ENCODE results near the gene FBXO42. TPM values are rescaled to one million over a fixed set of nuclear protein-coding genes. Genes with fewer than 3 reads are reported as not detected.
A peak's percentile ranks its signal among the peaks of the same experiment; 100 is the strongest.

The FBXO42 gene
- total RNA-seq, 1 donor from 2014 or later: 18.5 TPM

DNA sequence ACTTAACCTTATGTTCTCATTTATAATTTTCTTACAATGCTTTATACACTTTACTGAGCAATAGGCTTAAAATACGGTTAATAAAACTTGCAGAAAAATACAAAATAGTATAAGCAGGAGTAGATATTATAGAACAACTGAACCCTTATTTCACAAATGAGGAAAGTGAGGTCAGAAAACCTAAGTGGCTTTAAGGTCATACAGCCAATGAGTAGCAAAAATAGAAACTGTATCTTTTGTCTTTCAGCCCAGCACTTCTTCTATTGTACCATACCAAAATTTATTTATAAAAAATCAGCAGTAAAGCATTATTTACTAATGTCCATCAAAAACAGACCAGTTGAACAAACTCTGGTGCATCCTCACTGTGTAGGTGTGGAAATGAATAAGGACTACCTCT, 11.6 kb downstream of the FBXO42 start:
- Mint-ChIP-seq H3K4me3 (ENCODE audit: low read depth) (no peak overlapping the region), H3K36me3 (ENCODE audit: low read depth) (peaks cover 8% of the 10 kb centered on the region), H3K27ac (no peak overlapping the region), H3K9me3 (no peaks in the 10 kb centered on the region), H3K27me3 (ENCODE audit: low read depth) (no peaks in the 10 kb centered on the region), H3K4me1 (ENCODE audit: low read depth) (peaks cover 7% of the 10 kb centered on the region)
- DNase-seq (ENCODE audit: low spot score): no peak
- intact Hi-C loops (cut with micrococcal nuclease): no loop called here

DNA sequence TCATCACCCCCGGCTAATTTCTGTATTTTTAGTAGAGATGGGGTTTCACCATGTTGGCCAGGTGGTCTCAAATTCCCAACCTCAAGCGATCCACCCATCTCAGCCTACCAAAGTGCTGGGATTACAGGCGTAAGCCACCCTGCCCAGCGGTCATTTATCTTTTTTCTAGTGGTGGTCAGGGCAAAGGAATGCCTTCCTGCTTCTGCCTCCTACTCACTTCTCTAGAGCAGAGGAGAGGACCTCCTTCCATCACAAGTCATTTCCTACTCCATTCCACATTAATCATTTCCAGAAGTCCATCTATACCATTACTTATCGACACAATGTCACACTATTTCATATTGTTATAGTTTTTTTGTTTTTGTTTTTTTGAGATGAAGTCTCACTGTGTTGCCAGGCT, 13.3 kb downstream of the FBXO42 start:
- H3K27ac Mint-ChIP-seq: no peak overlapping the region
- no peaks in the 10 kb centered on the region for H3K27me3 Mint-ChIP-seq (ENCODE audit: low read depth)

DNA sequence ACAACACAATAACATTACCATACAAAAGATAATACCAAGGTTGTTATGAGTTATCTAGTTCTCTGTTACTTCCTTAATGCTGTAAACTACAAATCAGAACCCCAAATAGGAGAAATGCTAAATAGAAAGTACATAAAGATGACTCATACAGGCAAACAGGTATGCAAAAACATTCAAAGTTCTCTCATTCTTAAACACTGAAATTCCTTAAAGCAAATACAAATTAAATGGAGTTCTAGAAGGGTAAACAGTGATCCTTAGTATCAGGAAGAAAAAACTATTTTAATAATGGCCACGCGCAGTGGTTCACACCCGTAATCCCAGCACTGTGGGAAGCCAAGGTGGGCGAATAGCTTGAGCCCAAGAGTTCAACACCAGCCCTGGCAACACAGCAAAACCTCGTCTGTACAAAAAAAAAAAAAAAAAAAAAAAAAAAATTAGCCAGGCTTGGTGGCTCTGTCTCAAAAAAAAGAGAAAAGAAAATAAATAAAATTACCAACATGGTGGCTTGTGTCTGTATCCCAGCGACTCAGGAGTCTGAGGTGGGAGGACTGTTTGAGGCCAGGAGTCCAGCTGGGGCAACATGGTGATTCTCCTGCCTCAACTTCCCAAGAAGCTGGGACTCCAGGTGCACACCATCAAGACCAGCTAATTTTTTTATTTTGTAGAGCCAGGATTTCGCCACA, 17.5 kb downstream of the FBXO42 start:
- Mint-ChIP-seq H3K27me3 (ENCODE audit: low read depth) (no peaks in the 10 kb centered on the region), H3K27ac (no peak overlapping the region), H3K36me3 (ENCODE audit: low read depth) (peaks cover 6% of the 10 kb centered on the region), H3K4me1 (ENCODE audit: low read depth) (peaks cover 14% of the 10 kb centered on the region), H3K9me3 (no peaks in the 10 kb centered on the region), H3K4me3 (ENCODE audit: low read depth) (no peak overlapping the region)
- intact Hi-C loops (cut with micrococcal nuclease): no loop called here
- no peak for DNase-seq (ENCODE audit: low spot score)

More for the DNA sequence above, 13.3 kb downstream of the FBXO42 start:
- Mint-ChIP-seq H3K9me3 (no peaks in the 10 kb centered on the region), H3K4me1 (ENCODE audit: low read depth) (peaks cover 14% of the 10 kb centered on the region), H3K4me3 (ENCODE audit: low read depth) (no peak overlapping the region), H3K36me3 (ENCODE audit: low read depth) (peaks cover 8% of the 10 kb centered on the region)
- intact Hi-C loops (cut with micrococcal nuclease): no loop called here
- DNase-seq (ENCODE audit: low spot score): no peak

DNA sequence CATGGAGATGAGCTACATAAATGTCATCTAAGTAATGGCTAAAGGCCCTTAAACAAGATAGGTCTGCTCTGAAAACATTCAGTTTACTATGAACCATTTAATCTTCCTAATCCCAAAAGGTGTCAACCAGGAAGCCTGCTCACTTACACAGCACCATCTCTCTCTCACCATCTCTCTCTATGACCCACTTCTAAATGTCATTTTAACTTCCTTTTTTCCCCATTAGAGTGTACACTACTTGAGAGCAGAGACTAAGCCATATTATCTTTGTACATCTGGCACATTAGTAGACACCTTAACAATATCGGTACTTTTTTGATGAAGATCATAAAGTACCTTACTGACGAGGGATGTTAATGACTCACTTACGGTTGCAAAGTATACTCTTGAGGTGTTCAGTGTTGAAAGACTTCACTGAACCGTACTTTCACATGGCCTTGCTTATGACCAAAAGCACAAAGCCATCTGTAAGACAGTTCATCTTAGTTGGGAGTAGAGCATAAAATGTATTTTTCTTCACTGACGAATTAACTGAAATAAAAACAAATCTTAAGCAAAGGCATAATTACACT, 25.4 kb downstream of the FBXO42 start:
- Mint-ChIP-seq H3K4me1 (ENCODE audit: low read depth) (peaks cover 3% of the 10 kb centered on the region), H3K4me3 (ENCODE audit: low read depth) (no peak overlapping the region), H3K9me3 (no peaks in the 10 kb centered on the region), H3K27me3 (ENCODE audit: low read depth) (no peaks in the 10 kb centered on the region), H3K36me3 (ENCODE audit: low read depth) (peaks cover 13% of the 10 kb centered on the region), H3K27ac (no peak overlapping the region)
- no peak for DNase-seq (ENCODE audit: low spot score)
- intact Hi-C loops (cut with micrococcal nuclease): no loop called here

DNA sequence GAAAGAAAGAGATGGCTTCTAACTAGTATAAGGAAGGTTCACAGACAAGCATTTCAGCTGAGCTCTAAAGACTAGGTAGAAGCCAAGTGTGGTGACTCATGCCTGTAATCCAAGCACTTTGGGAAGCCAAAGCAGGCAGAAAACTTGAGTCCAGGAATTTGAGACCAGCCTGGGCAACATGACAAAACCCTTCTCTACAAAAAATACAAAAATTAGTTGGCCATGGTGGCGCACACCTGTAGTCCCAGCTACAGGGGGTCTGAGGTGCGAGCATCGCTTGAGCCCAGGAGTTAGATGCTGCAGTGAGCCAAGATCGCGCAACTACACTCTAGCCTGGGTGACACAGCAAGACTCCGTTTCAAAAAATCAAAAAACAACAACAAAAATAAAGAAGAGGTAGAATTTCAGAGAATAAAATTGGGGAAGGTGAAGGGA, 27.8 kb downstream of the FBXO42 start:
- H3K9me3 Mint-ChIP-seq: no peaks in the 10 kb centered on the region
- H3K4me1 Mint-ChIP-seq (ENCODE audit: low read depth): peaks cover 5% of the 10 kb centered on the region
- intact Hi-C loops (cut with micrococcal nuclease): no loop called here
- no peaks in the 10 kb centered on the region for H3K27me3 Mint-ChIP-seq (ENCODE audit: low read depth)
- no peak overlapping the region for H3K27ac Mint-ChIP-seq
- DNase-seq (ENCODE audit: low spot score): no peak
- no peak overlapping the region for H3K4me3 Mint-ChIP-seq (ENCODE audit: low read depth)
- H3K36me3 Mint-ChIP-seq (ENCODE audit: low read depth): peaks cover 13% of the 10 kb centered on the region

DNA sequence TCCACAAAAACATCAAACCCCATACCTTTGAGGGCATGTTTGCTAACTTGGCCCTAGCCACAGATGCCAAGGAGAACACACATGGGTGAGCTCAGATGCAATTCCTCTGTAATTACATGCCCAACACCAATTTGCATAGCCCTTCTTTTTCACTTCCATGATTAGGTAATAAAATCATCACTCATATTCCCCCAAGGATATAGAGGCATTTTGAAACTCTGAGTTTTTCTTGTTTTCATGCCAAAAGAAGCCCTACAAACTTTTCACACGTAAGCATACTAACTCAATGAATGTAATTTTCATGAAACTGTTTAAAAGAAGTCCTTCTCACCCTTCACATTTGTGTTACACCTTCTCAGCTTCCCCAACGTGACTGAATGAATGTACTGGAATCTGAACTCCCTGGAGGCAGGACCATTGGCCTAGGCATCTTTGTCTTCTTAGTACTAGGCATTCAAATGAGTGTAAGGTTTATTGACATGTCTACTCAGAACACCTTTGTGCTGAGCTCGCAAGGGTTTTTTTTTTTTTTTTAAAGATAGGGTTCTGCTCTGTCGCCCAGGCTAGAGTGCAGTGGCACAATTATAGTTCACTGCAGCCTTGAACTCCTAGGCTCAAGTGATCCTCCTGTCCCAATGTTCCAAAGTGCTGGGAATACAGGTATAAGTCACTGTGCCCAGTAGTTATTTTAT, 31.0 kb downstream of the FBXO42 start:
- H3K27me3 Mint-ChIP-seq (ENCODE audit: low read depth): no peaks in the 10 kb centered on the region
- no peaks in the 10 kb centered on the region for H3K9me3 Mint-ChIP-seq
- no peak overlapping the region for H3K4me3 Mint-ChIP-seq (ENCODE audit: low read depth)
- DNase-seq (ENCODE audit: low spot score): no peak
- peaks cover 6% of the 10 kb centered on the region for H3K36me3 Mint-ChIP-seq (ENCODE audit: low read depth)
- intact Hi-C loops (cut with micrococcal nuclease): no loop called here
- H3K27ac Mint-ChIP-seq: no peak overlapping the region
- H3K4me1 Mint-ChIP-seq (ENCODE audit: low read depth): peaks cover 2% of the 10 kb centered on the region

DNA sequence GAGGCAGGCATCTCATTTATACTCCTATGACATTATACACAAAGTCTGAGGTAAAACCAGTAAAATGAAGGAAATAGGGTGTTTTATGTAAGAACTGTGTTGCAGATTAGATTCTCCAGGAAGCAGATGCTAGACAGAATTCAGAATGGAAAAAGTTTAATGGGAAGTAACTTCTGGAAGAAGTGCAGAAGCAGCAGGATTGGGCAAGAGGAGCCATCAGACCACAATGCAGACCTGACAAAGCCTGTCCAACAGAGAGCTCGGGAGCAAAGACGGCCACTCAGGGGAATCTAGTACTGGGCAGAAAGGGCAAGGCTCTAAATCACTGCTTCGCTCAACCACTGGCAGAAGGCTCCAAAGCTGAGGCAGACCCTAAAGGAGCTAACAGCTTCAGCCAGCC, 33.7 kb downstream of the FBXO42 start:
- H3K4me3 Mint-ChIP-seq (ENCODE audit: low read depth): no peak overlapping the region
- H3K36me3 Mint-ChIP-seq (ENCODE audit: low read depth): peaks cover 15% of the 10 kb centered on the region
- intact Hi-C loops (cut with micrococcal nuclease): no loop called here
- H3K4me1 Mint-ChIP-seq (ENCODE audit: low read depth): peaks cover 2% of the 10 kb centered on the region
- no peaks in the 10 kb centered on the region for H3K9me3 Mint-ChIP-seq
- no peak overlapping the region for H3K27ac Mint-ChIP-seq
- no peaks in the 10 kb centered on the region for H3K27me3 Mint-ChIP-seq (ENCODE audit: low read depth)
- no peak for DNase-seq (ENCODE audit: low spot score)

DNA sequence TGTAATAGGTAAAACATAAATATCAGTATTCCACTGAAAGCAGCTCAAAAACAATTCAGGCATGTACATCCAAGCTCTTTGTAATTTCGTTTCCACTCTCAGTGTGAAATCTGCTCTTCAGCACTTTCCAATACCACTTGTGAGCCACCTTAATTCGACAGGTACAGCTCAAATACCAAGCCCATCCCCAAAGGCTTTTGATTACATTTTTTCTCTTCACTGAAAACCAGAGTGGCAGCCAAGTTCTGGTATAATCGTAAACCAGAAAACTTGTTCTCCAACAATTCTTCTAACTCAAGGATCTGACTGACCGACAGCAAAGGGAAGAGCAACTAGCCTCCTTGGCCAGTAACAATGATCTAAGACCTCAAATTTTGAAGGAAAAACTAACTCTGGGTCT, 36.8 kb downstream of the FBXO42 start:
- H3K4me1 Mint-ChIP-seq (ENCODE audit: low read depth): no peaks in the 10 kb centered on the region
- no peak overlapping the region for H3K4me3 Mint-ChIP-seq (ENCODE audit: low read depth)
- intact Hi-C loops (cut with micrococcal nuclease): no loop called here
- no peaks in the 10 kb centered on the region for H3K27me3 Mint-ChIP-seq (ENCODE audit: low read depth)
- peaks cover 37% of the 10 kb centered on the region for H3K36me3 Mint-ChIP-seq (ENCODE audit: low read depth)
- no peak for DNase-seq (ENCODE audit: low spot score)
- no peaks in the 10 kb centered on the region for H3K9me3 Mint-ChIP-seq
- H3K27ac Mint-ChIP-seq: no peak overlapping the region

DNA sequence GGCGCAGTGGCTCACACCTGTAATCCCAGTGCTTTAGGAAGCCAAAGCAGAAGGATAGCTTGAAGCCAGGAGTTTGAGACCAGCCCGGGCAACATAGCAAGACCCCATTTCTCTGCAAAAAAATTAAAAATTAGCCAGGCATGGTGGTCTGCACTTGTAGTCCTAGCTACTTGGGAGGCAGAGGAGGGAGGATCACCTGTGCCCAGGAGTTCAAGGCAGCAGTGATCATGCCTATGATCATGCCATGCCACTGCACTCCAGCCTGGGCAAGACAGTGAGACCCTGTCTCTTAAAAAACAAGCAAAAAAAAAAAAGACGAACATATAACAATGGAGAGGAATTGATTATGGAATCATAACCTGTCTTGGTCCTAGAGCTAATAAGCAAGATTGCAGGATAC, 45.1 kb downstream of the FBXO42 start:
- Mint-ChIP-seq H3K4me1 (ENCODE audit: low read depth) (peaks cover 2% of the 10 kb centered on the region), H3K27me3 (ENCODE audit: low read depth) (no peaks in the 10 kb centered on the region), H3K9me3 (no peaks in the 10 kb centered on the region), H3K4me3 (ENCODE audit: low read depth) (no peak overlapping the region), H3K36me3 (ENCODE audit: low read depth) (peaks cover 44% of the 10 kb centered on the region), H3K27ac (no peak overlapping the region)
- intact Hi-C loops (cut with micrococcal nuclease): no loop called here
- no peak for DNase-seq (ENCODE audit: low spot score)

DNA sequence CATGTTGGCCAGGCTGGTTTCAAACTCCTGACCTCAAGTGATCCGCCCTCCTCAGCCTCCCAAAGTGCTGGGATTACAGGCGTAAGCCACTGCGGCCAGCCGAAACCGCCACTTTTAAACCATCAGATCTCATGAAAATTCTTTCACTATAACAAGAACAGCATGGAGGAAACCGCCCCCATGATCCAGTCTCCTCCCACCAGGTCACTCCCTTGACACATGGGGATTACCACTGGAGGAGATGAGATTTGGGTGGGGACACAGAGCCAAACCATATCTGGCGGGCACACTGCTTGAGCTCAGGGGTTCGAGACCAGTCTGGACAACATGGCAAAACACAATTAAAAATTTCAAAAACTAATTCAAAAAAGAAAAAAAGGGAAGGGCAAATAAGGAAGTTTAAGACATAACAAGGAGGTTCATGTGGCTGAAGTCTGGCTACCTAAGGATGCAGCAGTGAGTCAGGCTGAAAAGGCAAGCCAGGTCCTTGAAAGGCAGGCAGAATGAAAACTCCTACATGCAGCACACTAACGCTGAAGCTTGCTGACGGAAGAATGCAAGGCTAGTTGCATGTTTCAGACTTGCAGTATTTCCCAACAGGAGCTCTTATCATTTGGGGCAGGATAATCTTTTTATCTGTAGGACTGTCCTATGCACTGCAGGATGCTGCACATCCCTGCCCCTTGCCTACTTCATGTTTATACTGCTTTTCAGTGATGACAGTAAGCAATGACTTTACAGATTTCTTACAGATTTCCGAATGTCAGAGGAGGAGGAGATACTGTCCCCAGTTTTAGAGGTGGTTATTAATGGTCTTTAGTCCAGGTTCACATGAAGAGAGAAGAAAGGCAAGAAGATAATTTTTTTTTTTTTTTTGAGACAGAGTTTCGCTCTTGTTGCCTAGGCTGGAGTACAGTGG, 49.3 kb downstream of the FBXO42 start:
- Mint-ChIP-seq H3K27me3 (ENCODE audit: low read depth) (no peaks in the 10 kb centered on the region), H3K4me1 (ENCODE audit: low read depth) (peaks cover 4% of the 10 kb centered on the region), H3K4me3 (ENCODE audit: low read depth) (no peak overlapping the region), H3K9me3 (no peaks in the 10 kb centered on the region), H3K27ac (peak overlapping the region; percentile 1), H3K36me3 (ENCODE audit: low read depth) (peaks cover 37% of the 10 kb centered on the region)
- no peak for DNase-seq (ENCODE audit: low spot score)
- intact Hi-C loops (cut with micrococcal nuclease): no loop called here

DNA sequence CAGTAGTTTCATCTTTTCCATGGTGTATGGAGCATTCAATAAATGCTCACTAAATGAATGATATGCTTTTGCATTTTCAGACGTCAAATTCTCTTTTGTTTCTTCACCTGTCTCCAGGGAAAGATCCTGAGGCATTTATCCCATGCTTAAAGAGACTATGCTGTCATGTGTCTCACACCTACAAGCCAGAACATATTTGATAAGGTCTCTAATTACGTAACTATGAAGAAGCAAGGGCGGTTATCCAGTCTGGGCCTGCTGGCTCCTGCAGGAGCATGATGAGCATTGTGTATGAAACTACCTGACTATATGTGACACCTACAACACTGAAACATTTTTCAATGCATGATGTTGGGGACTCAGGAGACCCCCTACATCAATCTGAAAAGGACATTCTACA, 51.8 kb downstream of the FBXO42 start:
- Mint-ChIP-seq H3K27ac (no peak overlapping the region), H3K4me3 (ENCODE audit: low read depth) (no peak overlapping the region), H3K36me3 (ENCODE audit: low read depth) (peaks cover 35% of the 10 kb centered on the region), H3K4me1 (ENCODE audit: low read depth) (peaks cover 4% of the 10 kb centered on the region), H3K27me3 (ENCODE audit: low read depth) (no peaks in the 10 kb centered on the region), H3K9me3 (no peaks in the 10 kb centered on the region)
- DNase-seq (ENCODE audit: low spot score): no peak
- intact Hi-C loops (cut with micrococcal nuclease): no loop called here

DNA sequence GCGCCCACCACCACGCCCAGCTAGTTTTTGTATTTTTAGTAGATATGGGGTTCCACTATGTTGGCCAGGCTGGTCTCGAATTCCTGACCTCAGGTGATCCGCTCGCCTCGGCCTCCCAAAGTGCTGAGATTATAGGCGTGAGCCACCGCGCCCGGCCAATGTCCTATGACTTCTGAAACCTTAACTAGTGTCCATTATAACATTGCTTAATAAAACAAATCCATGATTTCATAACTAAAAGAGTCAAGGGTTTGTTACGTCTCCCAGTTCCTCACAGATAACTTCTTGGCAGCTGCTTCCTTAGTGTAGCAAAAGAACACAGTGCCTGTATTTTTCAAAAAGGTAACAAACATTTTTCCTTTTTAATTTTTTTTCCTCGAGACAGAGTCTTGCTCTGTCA, 53.6 kb downstream of the FBXO42 start:
- peaks cover 4% of the 10 kb centered on the region for H3K4me1 Mint-ChIP-seq (ENCODE audit: low read depth)
- intact Hi-C loops (cut with micrococcal nuclease): no loop called here
- no peak overlapping the region for H3K4me3 Mint-ChIP-seq (ENCODE audit: low read depth)
- H3K27me3 Mint-ChIP-seq (ENCODE audit: low read depth): no peaks in the 10 kb centered on the region
- H3K9me3 Mint-ChIP-seq: no peaks in the 10 kb centered on the region
- no peak overlapping the region for H3K27ac Mint-ChIP-seq
- peaks cover 50% of the 10 kb centered on the region for H3K36me3 Mint-ChIP-seq (ENCODE audit: low read depth)
- no peak for DNase-seq (ENCODE audit: low spot score)

Data from activated T-helper 2 cell treated with anti-CD3 and anti-CD28 coated beads, Interferon-gamma antibody, Interleukin-2, Interleukin-4, amounts not matched to agents 10 μg/mL and 5 μg/mL and 100 μg/mL, durations not matched to agents 14 hours and 24 hours and 36 hours (primary cell).